Neural progenitor cell (in vitro differentiated cells): ENCODE measurements around the gene SIX1.

Experiments
- CTCF ChIP-seq: fragments of 200-600 bp; sonication (generic); IDR thresholded peaks from 2 replicates; pipeline ENCODE4 v1.5.1; 2017; ENCODE audit warnings: antibody characterized with exemption, mild to moderate bottlenecking
- EZH2 ChIP-seq: fragments of 200-600 bp; sonication (generic); IDR thresholded peaks from 2 replicates; pipeline ENCODE4 v1.6.1; 2017; ENCODE audit warnings: antibody characterized with exemption, mild to moderate bottlenecking, moderate library complexity
- EZH2phosphoT487 ChIP-seq: fragments of 200-600 bp; sonication (generic); IDR thresholded peaks from 2 replicates; pipeline ENCODE4 v1.6.1; 2017; ENCODE audit warnings: antibody characterized with exemption

- TF ChIP-seq EZH2 = no peak
- no peak for TF ChIP-seq CTCF
- no peak for TF ChIP-seq EZH2phosphoT487
Measured at GRCh38 chr14:60651086-60651795, 2.0 kb upstream of the SIX1 start.
